Measurements from ENCODE around the gene UTS2B.
"Not testable (repeated sequence)": the region's sequence is repeated elsewhere in the genome, so short reads cannot be mapped to it uniquely, and the experiment has no call there.

The UTS2B gene

GRCh38 chr3:191290311-191291025 is 39.9 kb downstream of the UTS2B start:
- Mint-ChIP-seq H3K4me1 (ENCODE audit: low read depth) (peaks cover 7% of the 10 kb centered on the region), H3K4me3 (peak overlapping the region; percentile 25), H3K27ac (peak overlapping the region; percentile 13), H3K9me3 (no peaks in the 10 kb centered on the region), H3K36me3 (ENCODE audit: low read depth) (no peaks in the 10 kb centered on the region), H3K27me3 (no peaks in the 10 kb centered on the region)

- Mint-ChIP-seq H3K27me3 (no peaks in the 10 kb centered on the region), H3K4me3 (no peak overlapping the region), H3K36me3 (ENCODE audit: low read depth) (no peaks in the 10 kb centered on the region), H3K27ac (no peak overlapping the region), H3K9me3 (peaks cover 3% of the 10 kb centered on the region), H3K4me1 (ENCODE audit: low read depth) (no peaks in the 10 kb centered on the region)
Measured at GRCh38 chr3:191283400-191283799, 46.9 kb downstream of the UTS2B start.

- peaks cover 3% of the 10 kb centered on the region for H3K9me3 Mint-ChIP-seq
- H3K4me3 Mint-ChIP-seq, result no peak overlapping the region
- H3K36me3 Mint-ChIP-seq (ENCODE audit: low read depth), result no peaks in the 10 kb centered on the region
- no peak overlapping the region for H3K27ac Mint-ChIP-seq
- H3K27me3 Mint-ChIP-seq, result no peaks in the 10 kb centered on the region
- no peaks in the 10 kb centered on the region for H3K4me1 Mint-ChIP-seq (ENCODE audit: low read depth)
Measured at GRCh38 chr3:191282251-191283185, 47.8 kb downstream of the UTS2B start.

- Mint-ChIP-seq H3K27ac (no peak overlapping the region), H3K36me3 (ENCODE audit: low read depth) (no peaks in the 10 kb centered on the region), H3K4me3 (no peak overlapping the region), H3K4me1 (ENCODE audit: low read depth) (no peaks in the 10 kb centered on the region), H3K27me3 (no peaks in the 10 kb centered on the region), H3K9me3 (peaks cover 3% of the 10 kb centered on the region)
Measured at GRCh38 chr3:191280882-191281281, 49.4 kb downstream of the UTS2B start.

GRCh38 chr3:191280111-191280510 is 50.2 kb downstream of the UTS2B start:
- H3K9me3 Mint-ChIP-seq, result peaks cover 3% of the 10 kb centered on the region
- H3K4me3 Mint-ChIP-seq, result no peak overlapping the region
- H3K36me3 Mint-ChIP-seq (ENCODE audit: low read depth), result no peaks in the 10 kb centered on the region
- no peaks in the 10 kb centered on the region for H3K4me1 Mint-ChIP-seq (ENCODE audit: low read depth)
- H3K27me3 Mint-ChIP-seq, result no peaks in the 10 kb centered on the region
- H3K27ac Mint-ChIP-seq, result no peak overlapping the region

- no peak overlapping the region for H3K27ac Mint-ChIP-seq
Measured at GRCh38 chr3:191275751-191276150, 54.6 kb downstream of the UTS2B start.

GRCh38 chr3:191275244-191275643 is 55.1 kb downstream of the UTS2B start:
- not testable (repeated sequence) for H3K27ac Mint-ChIP-seq; H3K9me3 Mint-ChIP-seq; H3K4me3 Mint-ChIP-seq; H3K36me3 Mint-ChIP-seq (ENCODE audit: low read depth); H3K27me3 Mint-ChIP-seq; H3K4me1 Mint-ChIP-seq (ENCODE audit: low read depth)

More at GRCh38 chr3:191275751-191276150, 54.6 kb downstream of the UTS2B start:
- H3K36me3 Mint-ChIP-seq (ENCODE audit: low read depth), result no peaks in the 10 kb centered on the region
- no peaks in the 10 kb centered on the region for H3K4me1 Mint-ChIP-seq (ENCODE audit: low read depth)
- no peaks in the 10 kb centered on the region for H3K27me3 Mint-ChIP-seq
- no peak overlapping the region for H3K4me3 Mint-ChIP-seq
- H3K9me3 Mint-ChIP-seq, result no peaks in the 10 kb centered on the region

- Mint-ChIP-seq H3K27me3 (no peaks in the 10 kb centered on the region), H3K4me1 (ENCODE audit: low read depth) (no peaks in the 10 kb centered on the region), H3K36me3 (ENCODE audit: low read depth) (no peaks in the 10 kb centered on the region), H3K4me3 (no peak overlapping the region), H3K9me3 (no peaks in the 10 kb centered on the region), H3K27ac (no peak overlapping the region)
Measured at GRCh38 chr3:191269289-191270085, 60.8 kb downstream of the UTS2B start.

- Mint-ChIP-seq H3K4me1 (ENCODE audit: low read depth) (no peaks in the 10 kb centered on the region), H3K27ac (no peak overlapping the region), H3K4me3 (no peak overlapping the region)
Measured at GRCh38 chr3:191268737-191269136, 61.6 kb downstream of the UTS2B start.

GRCh38 chr3:191263850-191264249 is 66.5 kb downstream of the UTS2B start:
- Mint-ChIP-seq H3K27ac (no peak overlapping the region), H3K4me1 (ENCODE audit: low read depth) (peaks cover 2% of the 10 kb centered on the region), H3K9me3 (peaks cover 2% of the 10 kb centered on the region), H3K4me3 (no peak overlapping the region), H3K36me3 (ENCODE audit: low read depth) (no peaks in the 10 kb centered on the region), H3K27me3 (no peaks in the 10 kb centered on the region)

More at GRCh38 chr3:191268737-191269136, 61.6 kb downstream of the UTS2B start:
- H3K36me3 Mint-ChIP-seq (ENCODE audit: low read depth), result no peaks in the 10 kb centered on the region
- H3K27me3 Mint-ChIP-seq, result no peaks in the 10 kb centered on the region
- H3K9me3 Mint-ChIP-seq, result no peaks in the 10 kb centered on the region

- Mint-ChIP-seq H3K27ac (no peak overlapping the region), H3K9me3 (peaks cover 4% of the 10 kb centered on the region), H3K4me3 (no peak overlapping the region), H3K27me3 (no peaks in the 10 kb centered on the region), H3K36me3 (ENCODE audit: low read depth) (no peaks in the 10 kb centered on the region), H3K4me1 (ENCODE audit: low read depth) (peaks cover 5% of the 10 kb centered on the region)
Measured at GRCh38 chr3:191263365-191263764, 67.0 kb downstream of the UTS2B start.

GRCh38 chr3:191262650-191263049 is 67.7 kb downstream of the UTS2B start:
- no peak overlapping the region for H3K4me3 Mint-ChIP-seq
- H3K27me3 Mint-ChIP-seq, result no peaks in the 10 kb centered on the region
- H3K4me1 Mint-ChIP-seq (ENCODE audit: low read depth), result peaks cover 5% of the 10 kb centered on the region
- no peaks in the 10 kb centered on the region for H3K36me3 Mint-ChIP-seq (ENCODE audit: low read depth)
- H3K9me3 Mint-ChIP-seq, result peaks cover 4% of the 10 kb centered on the region
- H3K27ac Mint-ChIP-seq, result no peak overlapping the region

- Mint-ChIP-seq H3K9me3 (peaks cover 4% of the 10 kb centered on the region), H3K4me1 (ENCODE audit: low read depth) (peaks cover 5% of the 10 kb centered on the region), H3K27me3 (no peaks in the 10 kb centered on the region), H3K36me3 (ENCODE audit: low read depth) (no peaks in the 10 kb centered on the region), H3K4me3 (no peak overlapping the region), H3K27ac (no peak overlapping the region)
Measured at GRCh38 chr3:191261304-191261638, 69.1 kb downstream of the UTS2B start.

- Mint-ChIP-seq H3K4me1 (ENCODE audit: low read depth) (peaks cover 5% of the 10 kb centered on the region), H3K9me3 (peaks cover 4% of the 10 kb centered on the region), H3K4me3 (no peak overlapping the region), H3K27ac (no peak overlapping the region), H3K36me3 (ENCODE audit: low read depth) (no peaks in the 10 kb centered on the region), H3K27me3 (no peaks in the 10 kb centered on the region)
Measured at GRCh38 chr3:191260431-191261303, 69.7 kb downstream of the UTS2B start.

Data from stimulated activated naive CD8-positive, alpha-beta T cell treated with anti-CD3 and anti-CD28 coated beads, Interleukin-15, Interleukin-2, amounts not matched to agents 100 ng/mL and 50 ng/mL, for 24 hours (primary cell).